Right lobe of liver (tissue), 6 donors: ENCODE data around the gene MUL1. TPM values are rescaled to one million over a fixed set of nuclear protein-coding genes. Genes with fewer than 3 reads are reported as not detected.

Experiments used
- ATAC-seq, 4 donors: fragments of 200-7000 bp; cut with Tn5 transposase; one replicate each; pipeline ENCODE4 v1.9.1; 2020; ENCODE audit warnings: mild to moderate bottlenecking in 4 of 4, moderate library complexity in 4 of 4
- DNase-seq, 3 donors: peaks; one replicate each; pipeline ENCODE4 v3.0.0-alpha.2; 2020
- H3K27ac ChIP-seq, 3 donors: fragments of 200-600 bp; one replicate each; pipeline ENCODE4 v1.8.0; 2022
- H3K27me3 ChIP-seq, 2 donors: fragments of 200-600 bp; one replicate each; pipeline ENCODE4 v1.8.0; 2022
- H3K36me3 ChIP-seq, 4 donors: fragments of 200-600 bp; sonication (generic) in 1 of 4; one replicate each; pipeline versions ENCODE4 v1.5.1 to v1.8.0; 2017 to 2022; ENCODE audit warnings: control low read depth in 1 of 4
- H3K4me1 ChIP-seq, 4 donors: fragments of 200-600 bp; sonication (generic) in 1 of 4; one replicate each; pipeline versions ENCODE4 v1.5.1 to v1.8.0; 2017 to 2022; ENCODE audit warnings: control low read depth in 1 of 4
- H3K4me3 ChIP-seq, 3 donors: fragments of 200-600 bp; one replicate each; pipeline ENCODE4 v1.8.0; 2022
- H3K9me3 ChIP-seq, 4 donors: fragments of 200-600 bp; sonication (generic) in 1 of 4; one replicate each; pipeline versions ENCODE4 v1.5.1 to v1.8.0; 2017 to 2022; ENCODE audit warnings: control low read depth in 1 of 4
- POLR2A ChIP-seq: fragments of 450-650 bp; IDR thresholded peaks from one replicate; pipeline ENCODE4 v1.6.1; 2017; ENCODE audit warnings: antibody characterized with exemption, mild to moderate bottlenecking
- WGBS: methylation state at CpG from one replicate; pipeline ENCODE4 v1.1.6; 2018; ENCODE audit warnings: low coverage, low lambda C conversion rate; ENCODE audit not compliant: insufficient coverage; ENCODE audit errors: missing lambda C conversion rate; 5-methylcytosine and 5-hydroxymethylcytosine counted together
- intact Hi-C, 2 donors: fragments of 100-400 bp; cut with DNase I; formaldehyde crosslinking; loops; one replicate each; pipeline versions ENCODE4 v1.11.2 to v1.14.1; 2022
- total RNA-seq, 6 experiments: library from RNA; depleted of rRNA in 2 of 6; stranded (reverse); fragments of >200 nt in 2 of 6; fragmentation: NEBNext Ultra II Directional in 3 of 6; extraction: Animal tissue kit (Norgen Biotek cat#: 25700) in 3 of 6; gene quantifications; one replicate each; pipeline versions ENCODE4 v1.1.0 to v1.2.4, GENCODE V29; 2016 to 2023
- TF ChIP-seq, protein P1 (sequence below), 4 donors: fragments of 200-600 bp in 3 of 4; fragments of 450-650 bp in 1 of 4; IDR thresholded peaks; one replicate each; pipeline versions ENCODE4 v1.5.1 to v1.8.0; 2016 to 2022; ENCODE audit warnings: antibody characterized with exemption in 4 of 4, mild to moderate bottlenecking in 2 of 4
- donor health status: DM: no; HTN: yes; CAD: no.
- donor health status: DM: no; HTN: no; CAD: no.
- donor health status: DM: no; HTN: no; CAD: no.
- donor health status: DM: no; HTN: yes; CAD: no.
- donor health status: DM: no; HTN: yes; CAD: no.

Gene MUL1
- total RNA-seq, 6 experiments from 2014 or later = 14.4 to 33.6 (median 16.7) TPM

DNA sequence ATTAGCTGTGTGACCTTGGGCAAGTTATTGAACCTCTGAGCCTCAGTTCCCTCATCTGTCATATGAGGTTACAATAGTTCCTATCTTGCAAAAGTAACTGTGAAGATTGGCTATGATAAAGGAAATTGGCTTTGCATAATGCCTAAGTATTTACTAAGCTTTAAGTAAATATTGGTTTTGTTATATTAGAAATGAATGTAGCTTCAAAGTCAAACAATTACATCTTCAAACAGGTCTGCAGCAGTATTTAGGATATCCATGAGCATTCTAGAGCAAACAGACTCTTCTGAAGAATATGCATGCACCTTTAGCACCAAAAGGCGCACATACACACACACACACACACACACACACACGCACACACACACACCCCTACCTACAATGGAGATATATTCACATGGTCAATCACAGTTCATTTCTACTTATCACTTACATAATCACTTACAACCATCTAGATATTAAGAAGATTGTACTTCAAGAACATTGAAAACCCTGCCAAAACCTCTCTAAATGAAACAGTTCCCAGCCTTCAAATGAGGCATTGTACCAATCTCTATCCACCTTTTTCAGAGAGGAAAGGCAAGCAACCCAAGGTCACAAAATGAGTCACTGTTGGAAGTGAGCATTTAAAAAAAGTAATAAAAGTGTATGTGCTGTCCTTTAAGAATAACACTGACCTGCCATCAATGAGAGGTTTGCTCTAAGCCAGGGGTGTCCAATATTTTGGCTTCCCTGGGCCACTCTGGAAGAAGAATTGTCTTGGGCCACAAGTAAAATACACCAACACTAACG, 31.0 kb upstream of the MUL1 start:
- H3K4me3 ChIP-seq = no peak overlapping the region
- intact Hi-C loops = no loop called here
- H3K4me1 ChIP-seq = no peaks in the 10 kb centered on the region
- H3K27me3 ChIP-seq = no peaks in the 10 kb centered on the region
- H3K27ac ChIP-seq = no peak overlapping the region
- no peaks in the 10 kb centered on the region for H3K36me3 ChIP-seq
- WGBS = 90% methylated on average over 1 of the region's 3 CpGs
- DNase-seq = no peak
- ATAC-seq = no peak
- H3K9me3 ChIP-seq = no peaks in the 10 kb centered on the region
- no peak for TF ChIP-seq POLR2A
- TF ChIP-seq, protein P1, sequence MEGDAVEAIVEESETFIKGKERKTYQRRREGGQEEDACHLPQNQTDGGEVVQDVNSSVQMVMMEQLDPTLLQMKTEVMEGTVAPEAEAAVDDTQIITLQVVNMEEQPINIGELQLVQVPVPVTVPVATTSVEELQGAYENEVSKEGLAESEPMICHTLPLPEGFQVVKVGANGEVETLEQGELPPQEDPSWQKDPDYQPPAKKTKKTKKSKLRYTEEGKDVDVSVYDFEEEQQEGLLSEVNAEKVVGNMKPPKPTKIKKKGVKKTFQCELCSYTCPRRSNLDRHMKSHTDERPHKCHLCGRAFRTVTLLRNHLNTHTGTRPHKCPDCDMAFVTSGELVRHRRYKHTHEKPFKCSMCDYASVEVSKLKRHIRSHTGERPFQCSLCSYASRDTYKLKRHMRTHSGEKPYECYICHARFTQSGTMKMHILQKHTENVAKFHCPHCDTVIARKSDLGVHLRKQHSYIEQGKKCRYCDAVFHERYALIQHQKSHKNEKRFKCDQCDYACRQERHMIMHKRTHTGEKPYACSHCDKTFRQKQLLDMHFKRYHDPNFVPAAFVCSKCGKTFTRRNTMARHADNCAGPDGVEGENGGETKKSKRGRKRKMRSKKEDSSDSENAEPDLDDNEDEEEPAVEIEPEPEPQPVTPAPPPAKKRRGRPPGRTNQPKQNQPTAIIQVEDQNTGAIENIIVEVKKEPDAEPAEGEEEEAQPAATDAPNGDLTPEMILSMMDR (IDR thresholded peaks at IDR 0.05) = no peak

- no peak for DNase-seq
- no peak for ATAC-seq
- H3K4me1 ChIP-seq = no peaks in the 10 kb centered on the region
- no peak overlapping the region for H3K27ac ChIP-seq
- TF ChIP-seq, protein P1 (IDR thresholded peaks at IDR 0.05) = no peak
- no peak for TF ChIP-seq POLR2A
- 8% methylated on average over 2 of the region's 2 CpGs for WGBS
- no peaks in the 10 kb centered on the region for H3K27me3 ChIP-seq
- no peak overlapping the region for H3K4me3 ChIP-seq
- no peaks in the 10 kb centered on the region for H3K9me3 ChIP-seq
- intact Hi-C loops = no loop called here
- H3K36me3 ChIP-seq = no peaks in the 10 kb centered on the region
Measured at GRCh38 chr1:20538227-20538626, 30.3 kb upstream of the MUL1 start.

DNA sequence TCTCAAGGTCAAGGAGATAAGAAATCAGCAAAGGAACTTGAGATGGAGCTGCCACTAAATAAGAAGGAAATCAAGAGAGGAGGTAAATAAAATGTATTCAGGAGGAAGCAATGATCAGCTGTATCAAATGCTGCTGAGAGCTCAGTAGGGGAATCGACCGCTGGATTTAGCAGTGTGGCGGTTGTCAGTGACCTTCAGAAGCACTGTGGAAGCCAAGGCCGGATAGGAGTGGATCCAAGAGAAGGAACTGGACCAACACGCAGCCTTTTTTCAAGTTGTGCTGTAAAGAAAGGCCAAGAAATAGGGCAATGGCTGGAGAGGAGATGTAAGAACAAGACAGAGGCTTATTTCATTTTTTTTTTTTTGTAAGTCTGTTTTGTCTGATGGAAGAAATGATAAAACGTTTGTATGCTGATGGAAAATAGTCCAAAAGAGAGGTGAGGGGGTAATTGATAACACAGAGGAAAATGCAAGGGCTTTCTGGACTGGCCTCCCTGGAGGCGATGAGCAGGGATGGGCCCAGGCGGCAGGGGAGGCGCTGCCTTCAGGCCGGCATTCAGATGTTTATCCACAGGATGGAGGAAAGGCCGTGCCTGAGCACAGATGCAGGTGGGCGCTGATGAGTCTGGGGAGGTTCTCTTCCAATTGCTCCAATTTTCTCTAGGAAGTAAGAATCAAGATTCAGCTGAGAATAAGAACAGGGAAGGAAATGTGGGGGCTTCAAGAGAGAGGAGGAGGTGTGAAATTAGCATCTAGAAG, 26.9 kb upstream of the MUL1 start:
- Histone ChIP-seq H3K27ac (no peak overlapping the region), H3K27me3 (no peaks in the 10 kb centered on the region), H3K4me1 (no peaks in the 10 kb centered on the region), H3K36me3 (no peaks in the 10 kb centered on the region), H3K4me3 (no peak overlapping the region), H3K9me3 (no peaks in the 10 kb centered on the region)
- DNase-seq = no peak
- WGBS = 55% methylated on average over 12 of the region's 12 CpGs
- no peak for TF ChIP-seq POLR2A
- TF ChIP-seq, protein P1 (IDR thresholded peaks at IDR 0.05) = no peak
- intact Hi-C loops = no loop called here
- no peak for ATAC-seq

- Histone ChIP-seq H3K27ac (no peak overlapping the region), H3K4me3 (no peak overlapping the region), H3K4me1 (no peaks in the 10 kb centered on the region), H3K27me3 (no peaks in the 10 kb centered on the region), H3K9me3 (no peaks in the 10 kb centered on the region), H3K36me3 (no peaks in the 10 kb centered on the region)
- ATAC-seq (no peak), DNase-seq (no peak)
- intact Hi-C loops = no loop called here
- WGBS = 67% methylated on average over 1 of the region's 4 CpGs
- TF ChIP-seq, protein P1 (IDR thresholded peaks at IDR 0.05) = no peak
- TF ChIP-seq POLR2A = no peak
Measured at GRCh38 chr1:20533635-20534034, 25.7 kb upstream of the MUL1 start.
